Keratinocyte (primary cell): ENCODE results near the gene PTRH2. TPM values are rescaled to one million over a fixed set of nuclear protein-coding genes. Genes with fewer than 3 reads are reported as not detected.
"Not testable (repeated sequence)": the region's sequence is repeated elsewhere in the genome, so short reads cannot be mapped to it uniquely, and the experiment has no call there.

Experiments
- DNase-seq: peaks from one replicate; pipeline ENCODE4 v3.0.0-alpha.2; 2011; ENCODE audit warnings: low read depth, missing footprints, low spot score
- FAIRE-seq: peaks from 2 replicates; lab custom pipeline; 2011; peaks lifted over from hg19 to GRCh38; lab: Jason Lieb, UNC
- H2AFZ ChIP-seq: 2 replicates; pipeline ENCODE4 v1.6.0; 2012; ENCODE audit warnings: low read length, control low read depth, inconsistent platforms; ENCODE audit not compliant: control insufficient read depth
- H3K27ac ChIP-seq: 2 replicates; pipeline ENCODE4 v1.5.1; 2011; ENCODE audit warnings: low read length; ENCODE audit not compliant: control insufficient read depth, insufficient read depth
- H3K27me3 ChIP-seq: 3 replicates; pipeline ENCODE4 v1.6.0; 2011; ENCODE audit warnings: low read length; ENCODE audit not compliant: control insufficient read depth, insufficient read depth; ENCODE audit errors: extremely low read depth
- H3K36me3 ChIP-seq, 2 experiments: 2 replicates in 1 of 2; 3 replicates in 1 of 2; pipeline ENCODE4 v1.5.1; 2011; ENCODE audit warnings: low read length in 2 of 2, mild to moderate bottlenecking in 1 of 2; ENCODE audit not compliant: control insufficient read depth in 2 of 2, insufficient read depth in 2 of 2; ENCODE audit errors: extremely low read depth in 1 of 2
- H3K4me1 ChIP-seq: 3 replicates; pipeline ENCODE4 v1.5.1; 2011; ENCODE audit warnings: low read length; ENCODE audit not compliant: control insufficient read depth, insufficient read depth; ENCODE audit errors: extremely low read depth
- H3K4me2 ChIP-seq: 3 replicates; pipeline ENCODE4 v1.6.0; 2011; ENCODE audit warnings: low read depth, low read length; ENCODE audit not compliant: control insufficient read depth, insufficient read depth; ENCODE audit errors: extremely low read depth
- H3K4me3 ChIP-seq, 3 experiments: fragments of 200-600 bp in 1 of 3; sonication (generic) in 1 of 3; 2 replicates in 2 of 3; 3 replicates in 1 of 3; pipeline ENCODE4 v1.5.1; 2011 to 2016; ENCODE audit warnings: low read length in 3 of 3, mild to moderate bottlenecking in 3 of 3, control low read depth in 2 of 3, inconsistent platforms in 1 of 3, low read depth in 1 of 3, mixed read lengths in 1 of 3, mixed run types in 1 of 3, moderate library complexity in 1 of 3; ENCODE audit not compliant: control insufficient read depth in 2 of 3, insufficient read depth in 2 of 3; ENCODE audit errors: extremely low read depth in 1 of 3
- H3K79me2 ChIP-seq: 2 replicates; pipeline ENCODE4 v1.6.0; 2012; ENCODE audit warnings: low read length; ENCODE audit not compliant: control insufficient read depth, insufficient read depth
- H3K9ac ChIP-seq: 3 replicates; pipeline ENCODE4 v1.6.0; 2011; ENCODE audit warnings: low read length; ENCODE audit not compliant: control insufficient read depth, insufficient read depth; ENCODE audit errors: extremely low read depth
- H3K9me1 ChIP-seq: 3 replicates; pipeline ENCODE4 v1.6.0; 2011; ENCODE audit warnings: low read length; ENCODE audit not compliant: control insufficient read depth, insufficient read depth; ENCODE audit errors: extremely low read depth
- H3K9me3 ChIP-seq: 2 replicates; pipeline ENCODE4 v1.5.1; 2012; ENCODE audit warnings: low read depth, low read length; ENCODE audit not compliant: control insufficient read depth
- H4K20me1 ChIP-seq: 3 replicates; pipeline ENCODE4 v1.6.0; 2011; ENCODE audit warnings: low read length; ENCODE audit not compliant: control insufficient read depth, insufficient read depth; ENCODE audit errors: extremely low read depth
- EZH2 ChIP-seq: IDR thresholded peaks from one replicate; pipeline ENCODE4 v1.6.1; 2012; ENCODE audit warnings: inconsistent platforms, mild to moderate bottlenecking, low read length, moderate library complexity
- dilution Hi-C: fragments of 300-500 bp; cut with MboI; formaldehyde crosslinking; loops from one replicate; pipeline ENCODE4 v1.7.0; 2020; ENCODE audit warnings: low sequenced_read_pairs; ENCODE audit not compliant: extremely low pct_ligation_motif_present
- polyA minus RNA-seq, 3 experiments: library from RNA; depleted of rRNA, polyadenylated mRNA; stranded (reverse); fragments of >200 nt; gene quantifications; 1 replicate in 1 of 3; 2 replicates in 1 of 3; 3 replicates in 1 of 3; pipeline ENCODE4 v1.2.3, GENCODE V29; 2011
- polyA plus RNA-seq, 5 experiments: library from polyadenylated mRNA; depleted of rRNA in 3 of 5; stranded (reverse) in 3 of 5; stranded (forward) in 1 of 5; unstranded in 1 of 5; fragments of >200 nt; gene quantifications; 1 replicate in 1 of 5; 2 replicates in 3 of 5; 3 replicates in 1 of 5; pipeline versions ENCODE4 v1.2.1 to v1.2.3, GENCODE V29; 2011 to 2012; ENCODE audit warnings: missing spikeins in 2 of 5, low read depth in 1 of 5, low replicate concordance in 1 of 5
- TF ChIP-seq, protein P1 (sequence below), 3 experiments: IDR thresholded peaks in 1 of 3; conservative IDR thresholded peaks in 1 of 3; optimal IDR thresholded peaks in 1 of 3; 2 replicates in 2 of 3; 3 replicates in 1 of 3; pipeline versions ENCODE3 to v1.5.1; 2011; ENCODE audit warnings: low read length in 3 of 3, mild to moderate bottlenecking in 3 of 3, moderate library complexity in 2 of 3, control low read depth in 1 of 3, inconsistent platforms in 1 of 3; ENCODE audit not compliant: insufficient read depth in 2 of 3; ENCODE audit errors: extremely low read depth in 1 of 3

The PTRH2 gene
- polyA plus RNA-seq: 94.1 to 107 TPM (median 97.0 TPM) in 3 replicates
- 53.6 TPM for polyA plus RNA-seq (2011; ENCODE audit: low read depth)
- 65.1 and 99.3 TPM in 2 replicates for polyA plus RNA-seq (2011; cell fraction: cytosol; rRNA removed)
- polyA plus RNA-seq (2011; cell fraction: nucleus; rRNA removed): 131 and 173 TPM in 2 replicates
- 54.0 and 79.9 TPM in 2 replicates for polyA plus RNA-seq (2012; ENCODE audit: low replicate concordance)
- polyA minus RNA-seq: 21.1 to 29.3 TPM (median 27.5 TPM) in 3 replicates
- 21.5 TPM for polyA minus RNA-seq (2011; cell fraction: cytosol; rRNA and poly(A)+ RNA removed)
- polyA minus RNA-seq (2011; cell fraction: nucleus; rRNA and poly(A)+ RNA removed): 27.4 and 46.9 TPM in 2 replicates

DNA sequence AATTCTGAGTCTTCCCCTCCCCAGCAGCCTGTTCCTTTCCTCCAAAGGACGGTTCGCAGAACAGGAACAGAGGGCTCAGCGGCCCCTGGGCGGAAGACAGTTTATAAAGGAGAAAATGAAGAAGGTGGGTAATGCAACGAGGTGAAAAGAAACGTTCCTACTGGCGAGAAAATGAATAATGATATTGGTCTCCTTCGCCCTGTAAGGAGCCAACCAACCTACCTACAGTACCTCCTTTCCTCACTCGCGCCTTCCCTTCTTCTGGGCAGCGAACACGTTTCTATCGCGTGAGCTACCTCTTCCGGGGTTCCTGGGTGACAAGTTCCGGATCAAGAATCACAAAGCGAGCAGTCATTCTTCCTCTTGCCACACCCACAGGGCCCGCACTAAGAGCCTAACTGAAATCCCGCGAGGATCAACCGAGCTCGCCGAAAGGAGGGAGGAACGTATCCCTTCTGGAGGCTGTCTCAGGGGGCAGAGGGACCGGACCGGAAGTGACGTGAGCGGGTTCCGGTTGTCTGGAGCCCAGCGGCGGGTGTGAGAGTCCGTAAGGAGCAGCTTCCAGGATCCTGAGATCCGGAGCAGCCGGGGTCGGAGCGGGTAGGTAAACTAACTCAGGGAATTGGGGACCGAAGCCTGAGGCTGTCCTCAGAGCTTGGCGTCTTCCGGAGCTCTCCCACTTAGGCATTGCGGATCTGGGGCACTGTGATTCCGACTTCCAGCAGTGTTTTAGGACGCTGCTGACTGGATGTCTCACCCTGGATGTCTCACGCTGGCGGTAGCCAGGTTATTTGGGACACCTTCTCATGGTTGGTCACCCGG lies at the start of gene PTRH2, which contains the start of gene VMP1:
TSS of gene PTRH2 (minus strand) at position 282 of the 822 bp plus-strand sequence. CDS start 9,452 bp downstream, outside the sequence.
TSS of gene VMP1 (plus strand) at position 506 of the 822 bp plus-strand sequence. CDS start 23,793 bp downstream, outside the sequence.
- no peak for TF ChIP-seq EZH2
- TF ChIP-seq, protein P1, sequence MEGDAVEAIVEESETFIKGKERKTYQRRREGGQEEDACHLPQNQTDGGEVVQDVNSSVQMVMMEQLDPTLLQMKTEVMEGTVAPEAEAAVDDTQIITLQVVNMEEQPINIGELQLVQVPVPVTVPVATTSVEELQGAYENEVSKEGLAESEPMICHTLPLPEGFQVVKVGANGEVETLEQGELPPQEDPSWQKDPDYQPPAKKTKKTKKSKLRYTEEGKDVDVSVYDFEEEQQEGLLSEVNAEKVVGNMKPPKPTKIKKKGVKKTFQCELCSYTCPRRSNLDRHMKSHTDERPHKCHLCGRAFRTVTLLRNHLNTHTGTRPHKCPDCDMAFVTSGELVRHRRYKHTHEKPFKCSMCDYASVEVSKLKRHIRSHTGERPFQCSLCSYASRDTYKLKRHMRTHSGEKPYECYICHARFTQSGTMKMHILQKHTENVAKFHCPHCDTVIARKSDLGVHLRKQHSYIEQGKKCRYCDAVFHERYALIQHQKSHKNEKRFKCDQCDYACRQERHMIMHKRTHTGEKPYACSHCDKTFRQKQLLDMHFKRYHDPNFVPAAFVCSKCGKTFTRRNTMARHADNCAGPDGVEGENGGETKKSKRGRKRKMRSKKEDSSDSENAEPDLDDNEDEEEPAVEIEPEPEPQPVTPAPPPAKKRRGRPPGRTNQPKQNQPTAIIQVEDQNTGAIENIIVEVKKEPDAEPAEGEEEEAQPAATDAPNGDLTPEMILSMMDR (optimal IDR thresholded peaks at IDR 0.05 in 1 of 3, IDR thresholded peaks at IDR 0.05 in 1 of 3, conservative IDR thresholded peaks at IDR 0.05 in 1 of 3; ENCODE audit: extremely low read depth in 1 of 3, insufficient read depth in 2 of 3, low read length in 3 of 3): peak in 1 of 3 experiments; percentile 1
- peaks cover 6% of the 10 kb centered on the region for H4K20me1 ChIP-seq
- H3K27ac ChIP-seq: peak within 1 kb of the TSS; percentile 99
- H3K4me2 ChIP-seq: peak within 1 kb of the TSS; percentile 97
- H3K79me2 ChIP-seq: peaks cover 94% of the 10 kb centered on the region
- peak within 1 kb of the TSS; percentile 100 for H3K9ac ChIP-seq
- no peaks in the 10 kb centered on the region for H3K27me3 ChIP-seq
- FAIRE-seq (peak; percentile 78), DNase-seq (peak; percentile 90)
- dilution Hi-C loops: no loop called here
- peaks cover 2% of the 10 kb centered on the region for H3K9me1 ChIP-seq
- peaks cover 29% of the 10 kb centered on the region for H3K4me1 ChIP-seq
- H3K9me3 ChIP-seq: no peaks in the 10 kb centered on the region
- H3K36me3 ChIP-seq: peaks cover 0 to 9% of the 10 kb centered on the region in 2 experiments
- peak within 1 kb of the TSS; percentile 96 to 100 (median 100) for H3K4me3 ChIP-seq
- H2AFZ ChIP-seq: peak within 1 kb of the TSS; percentile 87

DNA sequence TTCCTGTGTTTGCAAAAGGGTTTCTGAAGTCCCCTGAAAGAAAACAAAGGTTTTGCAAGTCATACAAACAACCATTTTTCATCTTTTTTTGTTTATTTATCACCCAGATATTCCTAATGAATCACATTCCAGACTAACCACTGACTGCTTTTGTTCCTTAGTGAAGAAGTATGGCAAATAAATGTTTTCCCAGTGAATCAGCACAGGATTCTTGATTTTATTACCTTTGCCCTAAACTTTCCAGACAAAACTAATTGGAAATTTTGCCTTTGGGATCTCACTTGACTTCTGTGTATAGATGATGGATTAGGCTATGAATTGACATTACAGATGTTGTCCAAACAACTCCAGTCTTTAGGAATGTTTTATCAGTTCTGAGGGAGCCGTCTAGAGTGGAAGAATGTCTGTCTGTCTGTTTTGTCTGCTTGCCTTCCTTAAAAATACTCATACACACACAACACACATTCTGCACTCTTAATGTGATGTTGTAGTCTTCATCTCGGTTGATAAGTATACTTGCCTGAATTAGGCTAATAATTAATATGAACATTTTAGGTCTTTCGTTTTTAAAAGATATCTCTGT lies 49.1 kb upstream of the PTRH2 start:
- H4K20me1 ChIP-seq: no peaks in the 10 kb centered on the region
- DNase-seq (no peak), FAIRE-seq (peak; percentile 70)
- TF ChIP-seq EZH2: no peak
- TF ChIP-seq, protein P1 (optimal IDR thresholded peaks at IDR 0.05 in 1 of 3, IDR thresholded peaks at IDR 0.05 in 1 of 3, conservative IDR thresholded peaks at IDR 0.05 in 1 of 3; ENCODE audit: extremely low read depth in 1 of 3, insufficient read depth in 2 of 3, low read length in 3 of 3): no peak
- H3K9ac ChIP-seq: peak overlapping the region; percentile 49
- no peaks in the 10 kb centered on the region for H3K27me3 ChIP-seq
- H3K9me3 ChIP-seq: no peaks in the 10 kb centered on the region
- peak overlapping the region; percentile 57 for H3K4me2 ChIP-seq
- H3K4me1 ChIP-seq: peaks cover 31% of the 10 kb centered on the region
- no peaks in the 10 kb centered on the region for H3K9me1 ChIP-seq
- H3K4me3 ChIP-seq: peak overlapping the region in 2 of 3 experiments; percentile 12 to 32
- H2AFZ ChIP-seq: no peak overlapping the region
- peaks cover 2 to 4% of the 10 kb centered on the region in 2 experiments for H3K36me3 ChIP-seq
- H3K27ac ChIP-seq: peak overlapping the region; percentile 78
- peaks cover 2% of the 10 kb centered on the region for H3K79me2 ChIP-seq
- dilution Hi-C loops: no loop called here

DNA sequence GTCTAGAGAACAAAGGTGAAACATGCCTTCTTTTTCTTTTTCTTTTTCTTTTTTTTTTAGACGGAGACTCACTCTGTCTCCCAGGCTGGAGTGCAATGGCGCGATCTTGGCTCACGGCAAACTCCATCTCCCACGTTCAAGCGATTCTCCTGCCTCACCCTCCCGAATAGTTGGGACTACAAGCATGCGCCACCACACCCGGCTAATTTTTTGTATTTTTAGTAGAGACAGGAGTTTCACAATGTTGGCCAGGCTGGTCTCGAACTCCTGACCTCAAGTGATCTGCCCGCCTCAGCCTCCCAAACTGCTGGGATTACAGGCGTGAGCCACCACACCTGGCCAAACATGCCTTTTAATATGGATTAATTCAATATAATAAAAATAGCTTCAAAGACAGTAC lies 47.8 kb upstream of the PTRH2 start:
- H3K36me3 ChIP-seq, H3K79me2 ChIP-seq, DNase-seq, H3K4me3 ChIP-seq, H3K9ac ChIP-seq, FAIRE-seq, dilution Hi-C loops, H3K9me3 ChIP-seq, H2AFZ ChIP-seq, H3K27me3 ChIP-seq, H3K9me1 ChIP-seq, H4K20me1 ChIP-seq: not testable (repeated sequence)
- peak overlapping the region; percentile 78 for H3K27ac ChIP-seq
- H3K4me2 ChIP-seq: peak overlapping the region; percentile 68
- peaks cover 29% of the 10 kb centered on the region for H3K4me1 ChIP-seq
